SK-N-SH (cell line): ENCODE measurements around the gene RNF4.

ENCODE experiments used
- CTCF ChIP-seq: fragments of 200-600 bp; sonication (generic); IDR thresholded peaks from 2 replicates; pipeline ENCODE4 v1.6.1; 2017; ENCODE audit warnings: antibody characterized with exemption, mild to moderate bottlenecking, moderate library complexity
- POLR2AphosphoS5 ChIP-seq: IDR thresholded peaks from 2 replicates; pipeline ENCODE4 v1.6.1; 2012; ENCODE audit warnings: low read depth, low read length
- REST ChIP-seq: IDR thresholded peaks from 2 replicates; pipeline ENCODE4 v1.6.1; 2012; ENCODE audit warnings: mild to moderate bottlenecking, low read depth, low read length, moderate library complexity
- TEAD4 ChIP-seq: IDR thresholded peaks from 2 replicates; pipeline ENCODE4 v1.4.0; 2012; ENCODE audit warnings: mild to moderate bottlenecking, borderline replicate concordance; ENCODE audit not compliant: insufficient read depth

- TF ChIP-seq TEAD4: no peak
- TF ChIP-seq CTCF: no peak
- no peak for TF ChIP-seq REST
- TF ChIP-seq POLR2AphosphoS5: no peak
Measured at GRCh38 chr4:2485956-2486355, 17.1 kb downstream of the RNF4 start.
